AG04449 (cell line): ENCODE results near the gene CFAP157.

Source experiments
- CTCF ChIA-PET: fragments of 350-600 bp; formaldehyde crosslinking; extraction: SDS; loops from one replicate; lab custom pipeline; 2021; ENCODE audit warnings: antibody characterized with exemption; lab: Yijun Ruan, JAX
- POLR2A ChIA-PET: fragments of 400-600, 350-600 bp; formaldehyde crosslinking; extraction: SDS; loops from one replicate; lab custom pipeline; 2020; ENCODE audit warnings: antibody characterized with exemption, inconsistent platforms; lab: Yijun Ruan, JAX
- DNase-seq: peaks from one replicate; pipeline ENCODE4 v3.0.0-alpha.2; 2010; ENCODE audit warnings: low read depth, low spot score
- H3K4me3 ChIP-seq: 2 replicates; pipeline ENCODE4 v1.5.1; 2011; ENCODE audit warnings: low read depth, mild to moderate bottlenecking, control low read depth, low read length
- CTCF ChIP-seq: IDR thresholded peaks from one replicate; pipeline ENCODE4 v1.5.1; 2011; ENCODE audit warnings: mild to moderate bottlenecking, moderate library complexity, low read length, control low read depth, inconsistent platforms; ENCODE audit not compliant: insufficient read depth; ENCODE audit errors: missing control alignments

CFAP157 gene

GRCh38 chr9:127730799-127731410 lies 24.1 kb downstream of the CFAP157 start:
- CTCF ChIA-PET: interaction anchor here (0.7 to 2.9 kb wide), 7 partner anchors 9 to 189 kb away, joined by 3 to 24 read pairs (median 4); no protein-coding TSS in a partner anchor
- POLR2A ChIA-PET: interaction anchor here (0.6 kb wide), 1 partner anchor 20 kb away, joined by 3 read pairs; no protein-coding TSS in a partner anchor
- no peak overlapping the region for H3K4me3 ChIP-seq
- no peak for DNase-seq
- TF ChIP-seq CTCF: no peak

- ChIA-PET POLR2A (interaction anchor here (0.5 kb wide), 1 partner anchor 46 kb away, joined by 8 read pairs; no protein-coding TSS in a partner anchor), CTCF (interaction anchor here (0.7 to 2.9 kb wide), 7 partner anchors 12 to 188 kb away, joined by 3 to 24 read pairs (median 4); no protein-coding TSS in a partner anchor)
- no peak overlapping the region for H3K4me3 ChIP-seq
- DNase-seq: no peak
- no peak for TF ChIP-seq CTCF
These were observed 25.1 kb downstream of the CFAP157 start for GRCh38 chr9:127731938-127732337.

GRCh38 chr9:127732444-127732843 lies 25.7 kb downstream of the CFAP157 start:
- no peak for TF ChIP-seq CTCF
- ChIA-PET CTCF (interaction anchor here (1.0 to 3.8 kb wide), 6 partner anchors 8 to 189 kb away, joined by 3 to 69 read pairs (median 8); no protein-coding TSS in a partner anchor), POLR2A (no interaction called here)
- DNase-seq: no peak
- H3K4me3 ChIP-seq: no peak overlapping the region

- CTCF ChIA-PET: interaction anchor here (0.9 to 9.5 kb wide), 16 partner anchors 9 to 233 kb away, joined by 3 to 156 read pairs (median 5); partner anchors contain the start of gene STXBP1
- TF ChIP-seq CTCF: no peak
- DNase-seq: no peak
- H3K4me3 ChIP-seq: no peak overlapping the region
- POLR2A ChIA-PET: interaction anchor here (1.1 kb wide), 1 partner anchor 120 kb away, joined by 3 read pairs; no protein-coding TSS in a partner anchor
These were observed 26.8 kb downstream of the CFAP157 start for GRCh38 chr9:127733614-127734013.

GRCh38 chr9:127734247-127734746 lies 27.5 kb downstream of the CFAP157 start:
- peak overlapping the region; percentile 75 for H3K4me3 ChIP-seq
- POLR2A ChIA-PET: interaction anchor here (0.7 to 1.6 kb wide), 8 partner anchors 11 to 148 kb away, joined by 3 to 6 read pairs (median 4); partner anchors contain the start of genes PTRH1 and TTC16
- no peak for DNase-seq
- TF ChIP-seq CTCF: no peak
- CTCF ChIA-PET: interaction anchor here (0.7 to 9.5 kb wide), 78 partner anchors 10 to 521 kb away, joined by 3 to 156 read pairs (median 5); partner anchors contain the start of genes CDK9, CFAP157, ENG and FPGS
